ENCODE data around the gene CAPN2. TPM values are rescaled to one million over a fixed set of nuclear protein-coding genes. Genes with fewer than 3 reads are reported as not detected.

CAPN2 gene
- polyA plus RNA-seq, 1 of the 3 experiments (the other 2 are of a cell fraction): 208 TPM

DNA sequence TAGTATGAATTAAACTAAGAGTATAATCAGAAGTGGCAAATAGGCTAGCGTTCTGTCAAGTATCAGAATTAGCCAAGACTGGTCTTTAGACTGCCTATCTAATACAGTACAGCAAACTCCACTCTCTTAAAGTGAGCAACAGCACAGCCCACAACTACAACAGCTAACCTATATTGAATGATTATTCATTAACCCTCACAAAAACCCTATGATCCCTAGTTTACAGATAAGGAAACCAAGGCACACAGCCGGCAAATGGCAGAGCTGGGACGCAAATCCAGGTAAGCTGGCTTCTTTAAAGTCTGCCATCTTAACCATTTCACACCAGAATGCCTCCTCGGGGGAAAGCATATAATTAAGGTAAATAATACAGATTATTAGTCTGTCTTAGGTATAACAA, 81.4 kb downstream of the CAPN2 start (continued):
- TF ChIP-seq, protein P1, sequence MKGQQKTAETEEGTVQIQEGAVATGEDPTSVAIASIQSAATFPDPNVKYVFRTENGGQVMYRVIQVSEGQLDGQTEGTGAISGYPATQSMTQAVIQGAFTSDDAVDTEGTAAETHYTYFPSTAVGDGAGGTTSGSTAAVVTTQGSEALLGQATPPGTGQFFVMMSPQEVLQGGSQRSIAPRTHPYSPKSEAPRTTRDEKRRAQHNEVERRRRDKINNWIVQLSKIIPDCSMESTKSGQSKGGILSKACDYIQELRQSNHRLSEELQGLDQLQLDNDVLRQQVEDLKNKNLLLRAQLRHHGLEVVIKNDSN (IDR thresholded peaks at IDR 0.05; ENCODE audit: borderline replicate concordance, low read depth): no peak
- TF ChIP-seq RXRA (IDR thresholded peaks at IDR 0.05; ENCODE audit: borderline replicate concordance, low read depth) (no peak), CHD2 (IDR thresholded peaks at IDR 0.05; ENCODE audit: low read length, partially characterized antibody) (no peak), JUND (IDR thresholded peaks at IDR 0.05) (no peak), TAF1 (IDR thresholded peaks at IDR 0.05; ENCODE audit: borderline replicate concordance, low read depth, low read length) (no peak), EZH2phosphoT487 (IDR thresholded peaks at IDR 0.05; ENCODE audit: borderline replicate concordance, low read depth) (no peak)
- TF ChIP-seq, protein P2, sequence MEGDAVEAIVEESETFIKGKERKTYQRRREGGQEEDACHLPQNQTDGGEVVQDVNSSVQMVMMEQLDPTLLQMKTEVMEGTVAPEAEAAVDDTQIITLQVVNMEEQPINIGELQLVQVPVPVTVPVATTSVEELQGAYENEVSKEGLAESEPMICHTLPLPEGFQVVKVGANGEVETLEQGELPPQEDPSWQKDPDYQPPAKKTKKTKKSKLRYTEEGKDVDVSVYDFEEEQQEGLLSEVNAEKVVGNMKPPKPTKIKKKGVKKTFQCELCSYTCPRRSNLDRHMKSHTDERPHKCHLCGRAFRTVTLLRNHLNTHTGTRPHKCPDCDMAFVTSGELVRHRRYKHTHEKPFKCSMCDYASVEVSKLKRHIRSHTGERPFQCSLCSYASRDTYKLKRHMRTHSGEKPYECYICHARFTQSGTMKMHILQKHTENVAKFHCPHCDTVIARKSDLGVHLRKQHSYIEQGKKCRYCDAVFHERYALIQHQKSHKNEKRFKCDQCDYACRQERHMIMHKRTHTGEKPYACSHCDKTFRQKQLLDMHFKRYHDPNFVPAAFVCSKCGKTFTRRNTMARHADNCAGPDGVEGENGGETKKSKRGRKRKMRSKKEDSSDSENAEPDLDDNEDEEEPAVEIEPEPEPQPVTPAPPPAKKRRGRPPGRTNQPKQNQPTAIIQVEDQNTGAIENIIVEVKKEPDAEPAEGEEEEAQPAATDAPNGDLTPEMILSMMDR (IDR thresholded peaks at IDR 0.05): no peak

DNA sequence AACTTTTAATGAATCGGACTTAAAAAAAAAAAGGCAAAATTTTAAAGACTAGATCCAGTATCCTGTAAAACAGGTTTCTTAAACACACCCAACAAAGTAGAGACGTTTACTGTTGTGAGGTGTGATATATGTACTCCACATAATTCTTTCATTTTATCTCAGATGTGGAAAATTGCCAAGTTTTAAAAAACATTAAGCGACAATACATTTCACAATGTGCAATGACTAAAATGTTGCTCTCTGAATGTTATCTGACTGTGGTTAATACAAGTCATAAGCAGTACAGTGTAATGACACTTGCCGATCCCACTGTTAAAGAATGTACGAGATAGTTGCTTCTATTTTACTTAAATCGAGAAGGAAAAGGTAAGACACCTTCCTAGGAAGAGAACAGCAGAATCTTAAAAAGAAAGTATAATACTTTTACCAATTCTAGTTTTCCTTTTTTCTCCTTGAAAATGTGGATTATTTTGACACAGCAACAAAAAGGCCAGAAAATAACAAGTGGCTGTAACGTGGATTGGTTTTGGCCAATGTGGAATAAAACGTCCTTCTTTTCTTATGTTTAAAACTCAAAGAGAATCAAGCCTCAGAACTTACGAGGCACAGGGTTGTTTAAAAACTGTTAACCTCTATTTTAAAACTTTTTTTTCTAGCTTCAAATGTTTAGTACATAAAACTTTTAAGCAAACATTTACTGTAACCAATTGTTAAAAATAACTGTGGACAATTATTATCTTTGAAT, 82.0 kb downstream of the CAPN2 start:
- no peaks in the 10 kb centered on the region for H3K27me3 ChIP-seq (ENCODE audit: insufficient read depth)
- no peak overlapping the region for H3K9ac ChIP-seq
- H3K4me1 ChIP-seq (ENCODE audit: control insufficient read depth in 1 of 2, insufficient read depth in 2 of 2, low read depth in 1 of 2, low read length in 1 of 2): no peaks in the 10 kb centered on the region
- TF ChIP-seq JUND (IDR thresholded peaks at IDR 0.05) (no peak), SIN3A (IDR thresholded peaks at IDR 0.05; ENCODE audit: borderline replicate concordance, low read depth, low read length) (no peak), RFX5 (IDR thresholded peaks at IDR 0.05; ENCODE audit: low read length) (no peak), RAD21 (IDR thresholded peaks at IDR 0.05; ENCODE audit: low read length) (no peak)
- TF ChIP-seq, protein P2 (IDR thresholded peaks at IDR 0.05): no peak
- H3K9me3 ChIP-seq: no peaks in the 10 kb centered on the region
- no peaks in the 10 kb centered on the region for H4K20me1 ChIP-seq (ENCODE audit: insufficient read depth)
- CTCF ChIA-PET: interaction anchor here (0.6 to 2.1 kb wide), 2 partner anchors 17 to 31 kb away, joined by 3 to 8 read pairs; no protein-coding TSS in a partner anchor
- POLR2A ChIA-PET: no interaction called here
- no peak for DNase-seq
- peaks cover 4% of the 10 kb centered on the region for H3F3A ChIP-seq (replicated peaks; ENCODE audit: insufficient read depth)
- no peak overlapping the region for H3K27ac ChIP-seq (ENCODE audit: low read depth in 2 of 2, low read length in 1 of 2)
- WGBS (ENCODE audit: low lambda C conversion rate): 93% methylated on average over 9 of the region's 9 CpGs
- H3K4me2 ChIP-seq: no peak overlapping the region
- no peak overlapping the region for H3K4me3 ChIP-seq (ENCODE audit: low read depth in 2 of 2, low read length in 1 of 2)
- no peak overlapping the region for H2AFZ ChIP-seq (ENCODE audit: low read depth)
- H3K79me2 ChIP-seq (ENCODE audit: insufficient read depth): peaks cover 11% of the 10 kb centered on the region; the same call in 1 of the 2 replicates
- H3K9me2 ChIP-seq: no peaks in the 10 kb centered on the region
- H3K36me3 ChIP-seq (replicated peaks in 1 of 2; ENCODE audit: control insufficient read depth in 1 of 2, insufficient read depth in 2 of 2, low read length in 1 of 2): peaks cover 72 to 77% of the 10 kb centered on the region in 2 experiments
